HG03103 (cell line): ENCODE measurements around the gene ALX4.

Experiments used
- ATAC-seq: cut with Tn5 transposase; IDR thresholded peaks from one replicate; pipeline ENCODE4 v1.9.1; 2021; ENCODE audit warnings: low read depth; ENCODE audit not compliant: unreplicated experiment

ALX4 gene

DNA sequence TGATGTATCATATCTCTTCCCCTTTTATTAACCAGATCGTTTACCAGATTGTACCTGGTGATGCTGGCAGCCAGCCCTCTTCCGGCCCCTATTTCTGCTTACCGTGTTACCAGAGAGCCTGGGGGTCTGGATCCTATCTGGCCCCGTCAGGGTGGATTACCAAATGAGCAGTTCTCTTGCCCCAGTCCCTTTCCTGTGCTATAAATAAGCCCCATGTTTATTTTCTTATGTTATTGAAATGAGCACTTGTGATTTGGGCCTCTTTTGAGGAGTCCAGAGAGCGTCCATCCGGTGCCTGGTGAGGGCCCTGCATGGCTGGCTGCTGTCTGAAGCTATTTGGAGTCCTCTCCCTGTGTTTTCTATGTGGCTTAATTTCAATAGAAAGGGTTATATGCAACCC, 59.5 kb downstream of the ALX4 start:
- ATAC-seq, result no peak

GRCh38 chr11:44248109-44248508, 61.8 kb downstream of the ALX4 start:
- no peak for ATAC-seq

DNA sequence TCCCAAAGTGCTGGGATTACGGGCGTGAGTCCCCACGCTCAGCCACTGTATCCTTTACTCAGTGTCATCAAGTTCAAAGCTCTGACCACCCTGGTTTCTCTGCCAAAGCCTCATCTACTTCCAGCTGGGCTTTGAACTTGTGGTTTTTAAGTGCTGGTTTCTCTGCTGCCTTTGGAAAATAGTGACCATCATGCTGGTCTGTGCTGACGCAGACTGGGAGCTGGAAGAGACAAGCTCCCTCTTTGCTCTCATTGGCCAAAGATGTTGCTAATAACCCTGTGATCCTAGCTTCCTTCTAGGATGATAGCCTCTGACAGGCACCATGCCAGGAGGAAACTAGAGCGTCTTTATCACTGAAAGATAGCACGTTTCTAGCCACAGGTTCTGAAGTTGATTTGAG, 62.4 kb downstream of the ALX4 start:
- ATAC-seq, result no peak

DNA sequence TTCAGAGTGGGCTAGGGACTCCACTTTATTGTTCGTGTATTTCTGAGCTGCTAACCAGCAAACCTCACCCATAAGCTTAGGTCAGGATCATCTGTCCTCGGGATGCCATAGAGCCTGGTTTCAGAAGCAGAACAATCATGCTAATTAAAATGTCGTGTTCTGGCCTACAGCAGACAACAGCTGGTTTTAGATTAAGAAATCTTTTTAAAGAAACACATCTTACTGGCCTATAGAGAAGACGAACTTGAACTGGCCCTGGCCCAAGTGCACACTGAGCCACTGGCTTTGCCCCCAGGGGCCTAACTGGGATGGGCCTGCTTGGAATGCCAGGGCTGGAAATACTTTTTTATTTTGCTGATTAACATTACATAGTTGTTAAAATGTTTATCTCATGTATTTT, 63.2 kb downstream of the ALX4 start:
- ATAC-seq, result no peak

- ATAC-seq, result no peak
Observed at GRCh38 chr11:44244639-44245310, 65.2 kb downstream of the ALX4 start.

GRCh38 chr11:44243595-44244343, 66.2 kb downstream of the ALX4 start:
- ATAC-seq, result no peak

GRCh38 chr11:44243086-44243485, 66.9 kb downstream of the ALX4 start:
- no peak for ATAC-seq

- ATAC-seq, result no peak
Observed at GRCh38 chr11:44241851-44242250, 68.1 kb downstream of the ALX4 start.

DNA sequence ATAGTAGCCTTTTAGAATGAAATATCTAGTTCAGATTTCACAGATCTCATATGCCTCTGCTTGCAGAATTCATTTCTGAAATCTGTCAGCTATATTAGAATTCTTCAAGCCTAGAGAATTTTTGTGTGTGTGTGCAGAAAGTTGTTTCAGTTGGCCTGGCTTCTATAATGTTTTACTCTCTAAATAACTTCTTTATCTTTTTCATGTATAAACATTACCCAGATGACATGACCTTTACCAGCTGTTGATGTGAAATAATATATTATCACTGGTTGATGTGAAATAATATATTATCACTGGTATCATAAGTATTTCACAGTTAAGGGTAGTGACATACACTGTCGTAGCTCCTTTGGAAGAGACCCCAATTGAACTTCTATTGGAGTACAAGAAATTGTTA, 72.8 kb downstream of the ALX4 start:
- ATAC-seq, result no peak

GRCh38 chr11:44236296-44236695, 73.6 kb downstream of the ALX4 start:
- ATAC-seq, result no peak

DNA sequence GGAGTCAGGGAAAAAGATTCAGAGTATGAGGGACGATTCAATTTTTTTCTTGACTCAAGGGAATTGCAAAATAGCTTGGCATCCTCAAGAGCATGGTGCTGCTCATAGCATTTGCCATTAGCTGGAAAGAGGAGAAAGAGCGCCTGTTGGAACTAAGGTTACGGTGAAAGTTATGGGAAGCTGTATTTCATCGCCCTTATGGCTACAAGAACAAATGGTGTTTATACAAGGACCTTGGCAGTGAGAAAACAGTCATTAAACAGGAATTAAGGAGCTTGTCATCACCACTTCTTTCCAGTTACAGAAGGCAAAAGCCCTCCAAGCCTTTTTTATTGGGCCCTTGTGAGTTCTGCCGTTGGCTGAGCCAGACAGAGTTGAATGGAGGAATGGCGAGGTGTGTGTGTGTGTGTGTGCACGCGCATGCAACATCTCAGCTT, 74.2 kb downstream of the ALX4 start:
- ATAC-seq, result no peak

DNA sequence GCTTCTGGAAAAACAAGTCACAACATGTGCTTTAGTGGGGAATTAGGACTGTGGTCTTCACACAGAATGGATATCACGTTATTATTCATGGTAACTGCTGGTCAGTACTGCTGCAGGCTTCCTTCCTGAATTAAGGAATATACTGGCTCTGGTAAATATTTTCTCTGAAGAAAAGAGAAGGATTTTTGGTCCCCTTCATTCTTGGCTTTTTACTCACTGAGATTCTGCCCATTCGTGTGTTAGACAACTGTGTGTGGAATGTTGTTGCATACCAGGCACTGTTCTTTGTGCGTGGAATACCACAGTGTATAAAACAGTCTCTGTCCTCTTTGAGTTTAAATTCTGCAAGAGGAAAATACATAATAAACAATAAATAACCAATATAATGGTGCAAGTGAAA, 80.3 kb downstream of the ALX4 start:
- no peak for ATAC-seq

DNA sequence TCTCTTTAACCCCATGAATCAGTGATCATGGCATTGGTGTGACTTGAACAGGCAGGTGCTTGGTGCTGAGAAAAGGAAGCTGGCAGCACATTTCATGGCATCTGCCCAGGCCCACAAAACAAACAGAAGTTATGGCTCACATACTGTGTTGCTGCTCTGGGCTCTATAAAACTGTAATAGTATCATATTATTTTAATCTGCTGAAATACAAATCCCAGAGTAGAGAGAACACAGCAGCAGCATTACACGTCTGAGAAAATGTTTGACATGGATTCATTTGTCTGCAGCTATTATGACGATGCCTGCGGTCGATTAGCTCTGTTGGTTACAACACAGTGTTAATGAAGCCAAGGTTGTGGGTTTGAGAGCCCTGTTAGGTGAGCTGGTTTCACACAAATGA, 80.8 kb downstream of the ALX4 start:
- ATAC-seq, result no peak

GRCh38 chr11:44228379-44228778, 81.6 kb downstream of the ALX4 start:
- ATAC-seq, result no peak

GRCh38 chr11:44226945-44227344, 83.0 kb downstream of the ALX4 start:
- ATAC-seq, result no peak

DNA sequence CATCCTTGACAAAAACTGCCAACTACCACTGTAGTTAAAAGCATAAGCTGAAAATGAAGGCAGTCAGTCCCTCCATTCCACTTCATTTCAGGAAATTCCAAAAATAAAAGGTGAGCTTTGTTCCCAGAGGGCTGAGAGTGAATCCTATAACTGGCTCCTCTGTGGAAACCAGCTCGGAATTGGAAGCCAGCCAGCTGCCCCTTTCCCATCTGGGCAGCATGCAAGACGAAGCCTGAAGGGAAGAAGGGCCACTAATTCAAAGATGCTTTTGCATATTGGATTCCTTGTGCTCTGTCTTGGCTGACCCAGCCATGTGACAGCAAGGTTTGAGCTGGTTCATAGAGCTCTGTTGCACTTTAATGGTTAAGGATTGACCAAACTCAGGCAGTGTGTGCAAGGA, 83.4 kb downstream of the ALX4 start:
- ATAC-seq, result no peak

GRCh38 chr11:44224867-44225501, 85.0 kb downstream of the ALX4 start:
- no peak for ATAC-seq

DNA sequence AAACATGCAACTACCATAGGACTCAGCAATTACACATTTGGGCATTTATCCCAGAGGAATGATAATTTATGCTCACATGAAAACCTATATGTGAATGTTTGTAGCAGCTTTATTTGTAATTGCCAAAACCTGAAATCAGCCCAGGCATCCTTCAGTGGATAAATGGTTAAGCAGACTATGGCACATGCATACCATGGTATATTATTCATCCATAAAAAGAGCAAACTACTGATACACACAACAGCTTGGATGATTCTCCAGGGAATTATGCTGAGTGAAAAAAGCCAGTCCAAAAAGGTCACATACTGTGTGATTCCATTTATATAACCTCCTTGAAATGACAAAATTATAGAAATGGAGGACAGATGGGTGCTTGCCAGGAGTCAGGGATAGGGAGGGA, 86.7 kb downstream of the ALX4 start:
- no peak for ATAC-seq

GRCh38 chr11:44221992-44222391, 87.9 kb downstream of the ALX4 start:
- no peak for ATAC-seq

GRCh38 chr11:44221456-44221855, 88.5 kb downstream of the ALX4 start:
- no peak for ATAC-seq

- ATAC-seq, result no peak
Observed at GRCh38 chr11:44219830-44220796, 89.8 kb downstream of the ALX4 start.
